ENCODE measurements around the gene TIMM44. TPM values are rescaled to one million over a fixed set of nuclear protein-coding genes. Genes with fewer than 3 reads are reported as not detected.

The TIMM44 gene
- total and polyA plus RNA-seq, 2 of the 8 experiments (the other 6 are each of a cell fraction or from before 2014, with no cell fraction given) = 131 to 150 TPM

- WGBS, 2 experiments (ENCODE audit: extremely low coverage in 1 of 2, insufficient coverage in 1 of 2, insufficient read length in 1 of 2, insufficient replicate concordance in 2 of 2, low coverage in 1 of 2, low lambda C conversion rate in 2 of 2, missing lambda C conversion rate in 1 of 2) = 74% methylated on average over 7 of the region's 7 CpGs; no CpG with 5 or more reads in 1 of the 2 experiments
- Histone ChIP-seq H2BK15ac (ENCODE audit: low read length) (no peak overlapping the region), H3K27me3 (replicated peaks in 1 of 4; ENCODE audit: control insufficient read depth in 3 of 4, extremely low read depth in 1 of 4, insufficient read depth in 3 of 4, low read length in 3 of 4) (no peaks in the 10 kb centered on the region; a peak in 1 of 7 replicates), H3K18ac (ENCODE audit: extremely low read depth, low read length) (peak overlapping the region; percentile 19; the same call in 1 of the 2 replicates), H2BK20ac (ENCODE audit: low read length) (no peak overlapping the region), H3K79me2 (ENCODE audit: control insufficient read depth in 1 of 2, insufficient read depth in 2 of 2, low read length in 2 of 2) (no peaks in the 10 kb centered on the region), H3K4me1 (replicated peaks in 1 of 4; ENCODE audit: control insufficient read depth in 3 of 4, insufficient read depth in 4 of 4, low read length in 3 of 4) (peaks cover 0 to 4% (median 0%) of the 10 kb centered on the region in 4 experiments; a peak in 1 of 7 replicates), H3K56ac (replicated peaks; ENCODE audit: insufficient read length, low read depth, low read length) (no peak overlapping the region), H3K9me3 (ENCODE audit: insufficient read depth in 2 of 2, low read depth in 1 of 2, low read length in 1 of 2) (no peaks in the 10 kb centered on the region), H2BK120ac (replicated peaks; ENCODE audit: low read depth, low read length) (no peak overlapping the region), H4K5ac (ENCODE audit: insufficient read length, low read depth, low read length) (no peak overlapping the region), H3K36me3 (ENCODE audit: control insufficient read depth in 2 of 4, insufficient read depth in 4 of 4, low read length in 3 of 4) (no peaks in the 10 kb centered on the region; a peak in 1 of 8 replicates), H2BK12ac (ENCODE audit: low read depth, low read length) (no peak overlapping the region), H2AFZ (ENCODE audit: low read length) (no peak overlapping the region), H3K27ac (ENCODE audit: low read depth, low read length) (no peak overlapping the region), H2AK5ac (ENCODE audit: low read depth, low read length) (no peak overlapping the region), H3K23me2 (ENCODE audit: low read depth, low read length) (peaks cover 4% of the 10 kb centered on the region; the same call in 1 of the 2 replicates), H4K8ac (ENCODE audit: extremely low read depth, insufficient read depth, low read length) (no peak overlapping the region), H3K9ac (replicated peaks in 1 of 4; ENCODE audit: extremely low read depth in 1 of 4, low read depth in 3 of 4, low read length in 3 of 4) (no peak overlapping the region), H3K14ac (ENCODE audit: insufficient read length) (no peak overlapping the region), H3K4me2 (ENCODE audit: insufficient read depth in 1 of 2, low read depth in 2 of 2, low read length in 2 of 2) (no peak overlapping the region), H3K4ac (replicated peaks; ENCODE audit: insufficient read length, low read depth, low read length) (no peak overlapping the region), H3K79me1 (ENCODE audit: low read depth, low read length) (no peaks in the 10 kb centered on the region), H4K20me1 (replicated peaks in 1 of 2; ENCODE audit: control insufficient read depth in 1 of 2, insufficient read depth in 2 of 2, low read length in 2 of 2) (peaks cover 2% of the 10 kb centered on the region in 2 experiments), H3K23ac (ENCODE audit: insufficient read length) (no peak overlapping the region), H4K91ac (replicated peaks; ENCODE audit: insufficient read length, low read length) (no peak overlapping the region), H2BK5ac (ENCODE audit: low read depth, low read length) (no peak overlapping the region), H3K4me3 (ENCODE audit: extremely low read depth in 1 of 4, insufficient read depth in 2 of 4, low read depth in 3 of 4, low read length in 4 of 4) (no peak overlapping the region)
- POLR2A ChIA-PET (ENCODE audit: partially characterized antibody) = interaction anchor here (1.1 to 6.6 kb wide), 4 partner anchors 13 to 54 kb away, joined by 3 to 98 read pairs (median 4); partner anchors contain the start of gene TIMM44
- DNase-seq (ENCODE audit: low read depth in 1 of 2, low spot score in 2 of 2) = no peak
- no peak for FAIRE-seq
- CTCF ChIA-PET (ENCODE audit: partially characterized antibody) = interaction anchor here (1.0 to 3.2 kb wide), 4 partner anchors 9 to 116 kb away, joined by 4 to 21 read pairs (median 7); partner anchors contain the start of gene TIMM44
- no peak for TF ChIP-seq RAD21 (IDR thresholded peaks at IDR 0.05 in 1 of 2, conservative IDR thresholded peaks at IDR 0.05 in 1 of 2; ENCODE audit: low read depth in 2 of 2, low read length in 2 of 2)
- no peak for TF ChIP-seq JUND (IDR thresholded peaks at IDR 0.05; ENCODE audit: low read length)
- no peak for TF ChIP-seq SUZ12 (IDR thresholded peaks at IDR 0.05; ENCODE audit: low read length)
- no peak for TF ChIP-seq ASH2L (IDR thresholded peaks at IDR 0.05; ENCODE audit: low read length)
- TF ChIP-seq KDM4A (IDR thresholded peaks at IDR 0.05; ENCODE audit: low read depth, low read length, severe bottlenecking) = no peak
- TF ChIP-seq KDM1A (IDR thresholded peaks at IDR 0.05; ENCODE audit: borderline replicate concordance, low read length) = no peak
- TF ChIP-seq TEAD4 (IDR thresholded peaks at IDR 0.05; ENCODE audit: low read depth, low read length) = no peak
- TF ChIP-seq, protein P1, sequence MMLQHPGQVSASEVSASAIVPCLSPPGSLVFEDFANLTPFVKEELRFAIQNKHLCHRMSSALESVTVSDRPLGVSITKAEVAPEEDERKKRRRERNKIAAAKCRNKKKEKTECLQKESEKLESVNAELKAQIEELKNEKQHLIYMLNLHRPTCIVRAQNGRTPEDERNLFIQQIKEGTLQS (IDR thresholded peaks at IDR 0.05; ENCODE audit: insufficient read depth, low read depth, low read length) = no peak
- TF ChIP-seq BACH1 (IDR thresholded peaks at IDR 0.05; ENCODE audit: low read length) = no peak
- no peak for TF ChIP-seq POLR2AphosphoS5 (IDR thresholded peaks at IDR 0.05; ENCODE audit: low read depth, low read length)
- no peak for TF ChIP-seq RNF2 (IDR thresholded peaks at IDR 0.05; ENCODE audit: borderline replicate concordance, low read depth, low read length, missing control alignments, poor library complexity, severe bottlenecking)
- TF ChIP-seq, protein P2, sequence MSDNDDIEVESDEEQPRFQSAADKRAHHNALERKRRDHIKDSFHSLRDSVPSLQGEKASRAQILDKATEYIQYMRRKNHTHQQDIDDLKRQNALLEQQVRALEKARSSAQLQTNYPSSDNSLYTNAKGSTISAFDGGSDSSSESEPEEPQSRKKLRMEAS (IDR thresholded peaks at IDR 0.05) = no peak
- TF ChIP-seq YY1 (IDR thresholded peaks at IDR 0.05; ENCODE audit: low read depth, low read length) = no peak
These were observed 10.1 kb upstream of the TIMM44 start for GRCh38 chr19:7953576-7953975.
